T47D (cell line): ENCODE results near the gene DYNLT4.
"Not testable (repeated sequence)": the region's sequence is repeated elsewhere in the genome, so short reads cannot be mapped to it uniquely, and the experiment has no call there.

Source experiments
- DNase-seq, 2 experiments: peaks; one replicate each; pipeline versions ENCODE4 v3.0.0 to v3.0.0-alpha.2; 2011 to 2012; ENCODE audit warnings: low read depth in 1 of 2, low spot score in 1 of 2
- JUND ChIP-seq: IDR thresholded peaks from 2 replicates; pipeline ENCODE4 v1.6.1; 2012; ENCODE audit warnings: low read depth
- in situ Hi-C: cut with HindIII; loops from 2 replicates; pipeline ENCODE4 v1.10.0; 2016; ENCODE audit warnings: low sequenced_read_pairs, low pct_unique_long_range_greater_than_20kb

DYNLT4 gene

DNA sequence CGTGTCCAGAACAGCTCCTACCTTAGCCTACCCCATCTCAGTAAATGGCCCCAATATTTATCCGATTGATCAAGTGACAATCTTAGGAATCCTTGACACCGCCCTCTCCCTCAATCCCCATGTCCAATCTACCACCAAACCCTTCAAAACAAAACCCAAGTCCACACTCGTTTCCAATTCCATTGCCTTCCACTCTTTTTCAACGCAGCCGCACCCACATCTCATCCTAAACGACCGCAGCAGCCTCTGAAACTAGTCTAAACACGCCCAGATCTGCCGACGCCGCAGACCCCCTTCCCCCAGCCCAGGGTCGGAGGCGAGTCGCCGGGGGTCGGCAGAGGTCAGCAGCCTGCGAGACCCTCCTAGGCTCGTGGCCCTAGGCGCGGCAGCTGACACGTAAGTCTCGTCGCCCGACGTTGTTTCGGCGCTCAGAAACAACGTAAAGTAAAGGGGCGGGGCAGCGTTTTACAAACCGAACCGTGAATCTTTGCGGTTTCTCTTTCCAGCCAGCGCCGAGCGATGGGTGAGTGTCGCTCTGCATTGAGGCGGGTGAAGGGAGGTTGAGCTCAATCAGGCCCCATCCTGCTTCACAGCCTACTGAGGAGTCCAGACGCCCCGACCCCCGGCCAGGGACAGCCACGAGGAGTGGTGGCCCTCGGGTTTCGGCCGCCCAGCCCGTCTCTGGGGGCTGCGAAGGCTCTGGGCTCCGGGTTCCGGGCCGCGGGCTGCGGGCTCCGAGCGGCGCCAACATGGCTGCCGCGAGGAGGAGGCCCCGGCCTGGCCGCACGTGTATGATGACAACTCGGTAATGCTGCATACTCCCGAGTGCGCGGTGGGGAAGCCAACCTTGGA lies 31.8 kb downstream of the DYNLT4 start, which contains the start of gene RPS8:
RPS8 (plus strand) TSS at position 463 of the 852 bp plus-strand sequence; CDS start at position 520, 57 bp downstream.
- no peak for TF ChIP-seq JUND
- in situ Hi-C loops: no loop called here
- DNase-seq: peak; percentile 70 to 93

DNA sequence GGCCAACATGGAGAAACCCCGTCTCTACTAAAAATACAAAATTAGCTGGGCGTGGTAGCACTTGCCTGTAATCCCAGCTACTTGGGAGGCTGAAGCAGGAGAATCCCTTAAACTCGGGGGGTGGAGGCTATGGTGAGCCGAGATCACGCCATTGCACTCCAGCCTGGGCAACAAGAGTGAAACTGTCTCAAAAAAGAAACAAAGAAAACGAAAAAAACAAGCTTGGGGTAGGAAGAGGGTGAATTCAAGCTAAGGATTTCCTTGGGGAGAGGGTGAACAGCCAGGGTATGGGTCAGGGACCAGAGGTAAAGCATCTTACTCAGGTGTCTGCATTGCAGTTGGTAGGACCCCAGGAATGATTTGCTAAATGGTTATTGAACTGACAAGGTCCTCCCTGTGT lies 40.7 kb downstream of the DYNLT4 start:
- in situ Hi-C loops, DNase-seq: not testable (repeated sequence)

DNA sequence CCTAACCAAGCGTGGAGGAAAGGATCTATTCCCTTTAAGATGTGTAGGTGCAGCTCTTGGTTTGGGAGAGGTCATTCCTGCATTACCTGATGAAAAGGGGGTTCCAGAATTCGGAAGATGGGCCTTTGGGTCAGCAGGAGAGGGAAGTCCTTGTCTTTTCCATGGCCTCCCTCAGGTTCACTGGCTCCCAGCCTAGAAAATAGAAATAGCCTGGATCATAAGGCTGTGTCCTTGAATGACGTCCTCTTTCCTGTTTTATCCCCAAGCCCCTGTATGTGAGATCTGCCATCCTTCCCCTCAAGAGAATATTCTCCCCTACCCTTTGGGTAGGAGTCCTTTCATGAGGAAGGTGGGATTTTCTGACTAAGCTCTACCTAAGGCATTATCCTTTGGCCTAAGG lies 46.3 kb downstream of the DYNLT4 start:
- no peak for DNase-seq
- in situ Hi-C loops: no loop called here
- no peak for TF ChIP-seq JUND

DNA sequence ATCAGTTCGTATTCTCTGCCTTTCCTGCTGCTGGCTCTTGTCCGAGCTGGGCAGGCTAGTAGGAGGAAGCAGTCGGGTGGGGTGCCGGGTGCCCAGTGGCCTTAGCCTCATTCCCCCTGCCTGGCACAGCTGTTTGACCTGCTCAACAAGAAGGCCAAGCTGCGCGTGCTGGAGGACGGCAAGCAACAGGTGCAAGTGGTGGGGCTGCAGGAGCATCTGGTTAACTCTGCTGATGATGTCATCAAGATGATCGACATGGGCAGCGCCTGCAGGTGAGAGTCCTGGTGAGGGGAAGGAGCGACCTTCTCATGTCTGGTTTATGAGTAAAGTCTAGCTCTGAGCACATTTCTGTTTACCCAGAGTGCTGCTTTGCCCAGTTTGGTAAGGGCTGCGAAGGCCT lies 48.1 kb downstream of the DYNLT4 start:
- no peak for DNase-seq
- in situ Hi-C loops: no loop called here
- TF ChIP-seq JUND: no peak

DNA sequence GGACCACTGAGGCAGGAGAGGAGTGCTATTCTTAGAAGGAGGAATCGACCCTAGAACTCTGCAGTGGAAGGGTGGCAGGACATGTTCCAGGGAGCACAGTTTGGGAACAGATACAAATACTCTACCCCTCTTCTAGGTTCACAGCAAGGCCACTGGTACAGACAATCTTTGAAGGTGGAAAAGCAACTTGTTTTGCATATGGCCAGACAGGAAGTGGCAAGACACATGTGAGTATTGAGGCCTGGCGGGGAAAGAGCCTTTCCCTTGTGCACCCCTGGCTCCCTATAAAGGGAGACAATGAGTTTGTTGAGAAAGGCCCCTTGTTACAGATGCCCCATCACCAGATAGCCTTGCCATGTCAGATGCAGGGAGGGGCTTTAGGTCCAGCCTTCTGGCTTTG lies 49.7 kb downstream of the DYNLT4 start:
- in situ Hi-C loops: no loop called here
- no peak for DNase-seq
- no peak for TF ChIP-seq JUND
